Embryonic facial prominence (tissue), 1 donor: ENCODE results near the gene CDKN3.

ENCODE experiments used
- DNase-seq: peaks from one replicate; pipeline ENCODE4 v3.0.0-alpha.2; 2016; ENCODE audit errors: extremely low spot score

Gene CDKN3, protein sequence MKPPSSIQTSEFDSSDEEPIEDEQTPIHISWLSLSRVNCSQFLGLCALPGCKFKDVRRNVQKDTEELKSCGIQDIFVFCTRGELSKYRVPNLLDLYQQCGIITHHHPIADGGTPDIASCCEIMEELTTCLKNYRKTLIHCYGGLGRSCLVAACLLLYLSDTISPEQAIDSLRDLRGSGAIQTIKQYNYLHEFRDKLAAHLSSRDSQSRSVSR

GRCh38 chr14:54396493-54397335 is at the start of gene CDKN3:
Gene CDKN3 (plus strand): TSS chr14:54397007. CDS start chr14:54397069, 62 bp downstream.
- DNase-seq: peak; percentile 97

- no peak for DNase-seq
Observed at GRCh38 chr14:54347044-54347443, 49.8 kb upstream of the CDKN3 start.

GRCh38 chr14:54348001-54348611 is 48.7 kb upstream of the CDKN3 start:
- peak; percentile 61 for DNase-seq

DNA sequence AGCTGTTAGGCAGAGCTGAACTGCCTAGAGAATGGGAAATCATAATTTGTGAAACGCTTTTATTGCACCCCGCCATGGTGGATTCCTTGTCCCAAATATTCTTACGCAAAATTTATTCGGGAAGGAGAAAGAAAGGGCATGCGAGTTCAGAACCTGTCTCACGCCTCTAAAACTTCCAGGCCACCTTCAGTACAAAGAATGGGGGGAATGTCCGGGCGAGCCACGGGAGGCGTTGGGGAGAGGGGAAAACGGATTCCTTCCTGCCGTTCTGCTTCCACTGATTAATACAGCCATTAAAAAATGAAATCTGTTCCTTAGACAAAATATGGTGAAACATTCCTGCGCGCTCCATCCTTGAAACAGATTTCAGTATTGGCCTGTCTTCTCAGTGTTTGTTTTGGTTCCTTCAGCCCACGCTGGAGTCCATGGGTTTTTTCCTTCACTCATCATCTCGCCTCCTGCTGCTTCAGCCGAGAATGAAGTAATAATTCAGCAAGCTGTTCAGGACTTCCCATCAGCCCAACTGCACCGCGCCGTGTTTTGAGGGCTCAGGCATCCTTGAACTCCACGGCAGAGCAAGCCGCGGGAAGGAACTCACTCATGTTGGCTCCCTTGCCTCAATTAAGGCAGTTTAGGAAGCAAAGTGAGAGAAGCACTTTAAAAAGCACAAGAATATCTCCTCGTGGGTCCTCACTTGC is 47.7 kb upstream of the CDKN3 start:
- no peak for DNase-seq

DNA sequence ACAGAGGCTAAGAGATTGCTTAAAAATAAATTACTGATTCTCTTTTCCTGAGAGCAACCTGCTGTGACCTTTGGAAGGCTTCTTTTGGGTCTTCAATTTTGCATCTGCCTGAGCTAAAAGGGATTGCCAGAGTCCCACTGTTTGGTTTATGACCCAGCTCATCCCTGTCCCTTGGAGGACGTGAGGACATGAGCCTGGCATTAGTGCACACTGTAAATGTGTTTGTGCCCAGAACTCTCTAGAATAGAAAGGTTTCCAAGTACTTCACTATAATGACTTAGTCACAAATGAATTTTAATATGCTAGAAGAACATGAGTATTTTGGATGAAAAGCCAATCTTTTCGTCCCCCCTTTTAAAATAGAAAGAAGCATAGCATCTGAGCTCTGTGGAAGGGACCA is 47.1 kb upstream of the CDKN3 start:
- DNase-seq: no peak

GRCh38 chr14:54350203-54350602 is 46.6 kb upstream of the CDKN3 start:
- DNase-seq: no peak

GRCh38 chr14:54353266-54353665 is 43.5 kb upstream of the CDKN3 start:
- no peak for DNase-seq

GRCh38 chr14:54353694-54354093 is 43.1 kb upstream of the CDKN3 start:
- DNase-seq: no peak

DNA sequence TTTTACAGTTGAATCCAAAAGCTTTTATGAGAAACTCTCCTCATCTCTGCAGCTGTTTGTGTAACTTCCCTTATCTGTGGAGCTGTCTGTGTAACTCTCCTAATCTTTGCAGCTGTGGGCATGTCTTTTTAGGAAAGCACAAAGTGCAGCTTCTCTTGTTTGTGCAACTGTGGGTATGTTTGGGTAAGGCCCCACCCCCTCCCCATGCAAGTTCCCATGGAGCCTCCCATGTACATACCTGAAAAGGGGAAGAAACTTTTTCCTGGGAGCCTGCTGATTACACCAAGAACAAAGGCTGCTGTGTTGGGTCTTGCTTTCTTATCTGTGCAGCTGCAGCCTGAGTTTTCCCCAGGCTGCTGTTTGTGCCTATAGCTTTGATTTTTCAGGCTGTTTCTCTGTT is 42.7 kb upstream of the CDKN3 start:
- DNase-seq: no peak

DNA sequence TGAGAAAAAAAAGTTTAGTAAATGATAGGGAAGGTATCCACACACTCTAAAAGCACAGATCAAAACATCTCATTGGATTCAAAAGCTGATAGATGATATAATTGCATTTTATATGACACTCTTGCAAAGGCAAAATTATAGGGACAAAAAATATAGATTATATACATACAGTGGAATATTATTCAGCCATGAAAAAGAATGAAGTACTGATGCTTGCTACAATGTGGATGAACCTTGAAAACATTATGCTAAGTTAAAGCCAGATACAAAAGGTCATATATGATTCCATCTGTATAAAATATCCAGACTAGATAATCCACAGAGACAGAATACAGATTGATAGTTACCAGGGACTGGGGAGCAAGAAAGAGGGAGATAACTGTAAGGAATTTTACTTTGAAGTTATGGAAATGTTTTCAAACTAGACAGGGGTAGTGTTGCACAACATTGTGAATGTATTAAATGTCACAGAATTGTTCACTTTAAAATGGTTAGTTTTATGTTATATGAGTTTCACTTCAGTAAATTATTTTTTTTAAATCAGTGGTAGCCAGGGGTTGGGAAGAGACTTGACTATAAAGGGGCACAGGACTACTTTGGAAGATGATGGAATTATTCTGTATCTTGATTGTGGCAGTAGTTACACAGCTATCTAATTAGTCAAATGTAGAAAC is 41.7 kb upstream of the CDKN3 start:
- DNase-seq: no peak

- DNase-seq: no peak
Observed at GRCh38 chr14:54355698-54356097, 41.1 kb upstream of the CDKN3 start.

DNA sequence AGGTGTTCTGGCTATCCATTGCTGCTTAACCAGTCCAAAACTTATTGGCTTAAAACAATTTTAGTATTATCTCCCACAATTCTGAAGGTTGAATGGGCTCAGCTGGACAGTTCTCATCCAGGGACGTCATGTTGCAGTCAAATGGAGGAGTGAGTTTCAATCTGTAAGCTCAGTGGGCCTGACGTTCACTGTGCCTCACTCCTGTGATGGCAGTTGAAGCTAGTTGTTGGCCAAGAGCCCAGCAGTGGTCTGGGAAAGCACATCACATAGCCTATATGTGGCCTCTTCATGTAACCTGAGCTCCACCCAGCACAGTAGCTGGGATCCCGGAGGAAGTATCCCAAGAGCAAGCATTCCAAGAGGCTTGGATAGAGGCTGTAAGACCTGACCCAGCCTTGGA is 40.6 kb upstream of the CDKN3 start:
- no peak for DNase-seq

DNA sequence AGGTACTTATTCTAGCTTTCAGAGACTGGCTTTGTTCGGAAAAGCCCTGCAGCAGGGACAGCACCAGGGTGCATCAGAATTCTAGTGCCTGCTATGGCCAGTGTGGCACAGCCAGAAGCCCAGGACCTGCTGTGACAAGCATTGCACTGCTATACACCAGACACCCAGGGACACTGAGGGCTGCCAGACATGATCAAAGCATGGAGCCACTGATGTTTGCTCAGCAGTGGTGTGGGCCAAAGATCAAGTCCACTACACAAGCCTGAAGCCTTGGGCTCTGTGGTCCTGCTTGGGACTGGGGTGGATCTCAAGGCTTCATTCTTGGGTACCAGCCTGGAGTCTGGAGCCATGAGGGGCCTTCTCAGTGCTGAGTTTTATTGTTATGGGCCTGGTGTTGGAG is 36.1 kb upstream of the CDKN3 start:
- no peak for DNase-seq

DNA sequence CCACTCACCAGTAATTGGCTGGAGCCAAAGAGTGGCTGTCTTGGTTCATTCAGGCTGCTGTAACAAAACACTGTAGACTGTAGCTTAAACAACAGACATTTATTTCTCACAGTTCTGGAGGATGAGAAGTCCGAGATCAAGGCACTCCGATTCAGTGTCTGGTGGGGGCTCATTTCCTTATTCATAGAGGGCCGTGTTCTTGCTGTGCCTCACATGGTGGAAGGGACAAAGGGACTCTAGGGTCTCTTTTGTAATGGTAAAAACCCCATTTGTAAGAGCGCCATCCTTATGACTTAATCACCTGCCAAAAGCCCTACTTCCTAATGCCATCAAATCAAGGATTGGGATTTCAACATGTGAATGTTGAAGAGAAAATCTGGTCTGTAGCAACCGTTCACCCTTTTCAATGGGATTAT is 34.7 kb upstream of the CDKN3 start:
- DNase-seq: no peak

DNA sequence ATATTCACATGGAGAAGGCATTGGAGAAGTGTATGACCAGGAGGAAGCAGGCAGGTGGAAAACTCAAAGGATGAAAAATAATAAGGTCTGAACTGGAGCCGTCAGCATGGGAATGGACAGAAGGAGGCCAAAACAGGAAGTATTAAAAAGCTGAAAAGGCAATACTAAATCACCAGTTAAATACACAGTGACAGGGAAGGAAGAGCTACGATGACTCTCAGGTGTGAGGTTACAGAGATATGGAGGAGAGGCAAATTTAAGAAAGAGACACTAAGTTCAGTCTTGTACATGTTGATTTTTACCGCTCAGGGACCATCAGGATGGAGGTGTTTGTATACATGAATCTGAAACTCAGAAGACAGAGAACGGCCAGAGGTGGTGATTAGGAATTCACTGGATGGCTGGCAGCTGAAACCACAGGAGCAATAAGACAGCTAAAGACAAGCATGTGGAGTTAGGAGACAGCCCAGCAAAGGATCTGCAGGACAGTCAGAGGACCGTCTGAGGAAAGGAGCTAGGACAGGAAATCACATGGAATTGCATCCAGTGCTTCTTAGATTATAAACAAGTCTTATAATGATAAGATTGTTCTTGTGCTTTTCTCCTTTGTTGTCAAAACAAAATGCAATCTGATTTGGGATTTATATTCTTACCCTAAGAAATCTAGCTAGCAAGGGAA is 33.9 kb upstream of the CDKN3 start:
- no peak for DNase-seq

DNA sequence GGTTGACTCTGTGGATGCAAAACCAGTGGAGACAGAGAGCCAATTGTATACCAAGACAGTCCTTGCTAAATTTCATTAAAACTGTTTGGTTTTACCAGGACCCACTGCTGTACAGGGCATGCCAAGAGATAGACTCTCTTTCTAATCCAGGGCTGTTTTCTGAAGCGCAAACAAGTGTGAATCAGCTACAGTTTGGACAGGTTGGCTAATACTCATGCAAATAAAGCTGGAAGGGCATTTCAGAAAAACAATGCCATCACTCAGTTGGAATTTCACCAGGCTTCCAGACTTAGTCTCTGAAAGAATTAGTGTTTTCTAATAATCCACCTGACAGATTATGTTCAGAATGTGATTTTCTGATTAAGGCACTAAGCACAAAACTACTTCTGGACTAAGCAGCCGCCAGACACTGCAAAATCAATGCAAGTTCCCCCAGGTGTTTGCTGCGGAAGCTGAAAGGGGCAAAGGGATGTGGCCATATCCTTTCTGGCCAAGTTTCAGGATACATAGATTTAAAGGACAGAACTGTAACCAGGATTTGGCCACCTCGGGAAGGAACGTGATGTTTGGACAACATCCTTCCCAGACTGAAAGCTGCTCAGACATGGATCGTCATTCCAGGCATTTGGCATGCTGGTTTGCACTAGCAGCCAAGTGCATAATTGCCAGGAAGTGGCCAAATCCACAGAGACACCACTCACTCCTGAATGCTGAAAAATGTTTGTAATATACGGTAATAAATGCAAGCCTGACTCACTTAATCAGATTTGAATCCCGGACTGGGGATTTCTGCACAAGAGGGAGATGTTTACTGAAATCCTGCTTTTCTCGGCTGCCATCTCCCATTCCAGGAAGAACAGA is 32.0 kb upstream of the CDKN3 start:
- DNase-seq: no peak

- DNase-seq: peak; percentile 43
Observed at GRCh38 chr14:54366736-54367735, 29.8 kb upstream of the CDKN3 start.

- DNase-seq: no peak
Observed at GRCh38 chr14:54368291-54368690, 28.5 kb upstream of the CDKN3 start.

DNA sequence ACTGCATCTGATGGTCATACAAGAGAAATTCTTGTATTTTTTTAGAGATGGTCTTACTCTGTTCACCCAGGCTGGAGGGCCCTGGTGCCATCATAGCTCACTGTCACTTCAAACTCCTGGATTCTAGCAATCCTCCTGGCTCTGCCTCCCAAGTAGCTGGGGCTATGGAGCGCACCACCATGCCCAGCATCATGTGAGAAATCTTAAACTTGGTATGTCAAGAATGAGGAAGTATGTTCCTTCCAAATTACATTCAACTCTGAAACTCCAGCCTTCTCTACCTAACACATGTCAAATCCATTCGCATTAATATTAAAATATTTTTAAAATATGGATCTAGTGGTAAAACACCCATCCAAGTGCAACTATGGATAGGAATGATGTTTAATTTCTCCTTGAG is 27.5 kb upstream of the CDKN3 start:
- no peak for DNase-seq
